ENCODE results near the gene NHEJ1.

Gene NHEJ1

GRCh38 chr2:219082332-219082958 is 78.2 kb downstream of the NHEJ1 start:
- no peak for DNase-seq

DNA sequence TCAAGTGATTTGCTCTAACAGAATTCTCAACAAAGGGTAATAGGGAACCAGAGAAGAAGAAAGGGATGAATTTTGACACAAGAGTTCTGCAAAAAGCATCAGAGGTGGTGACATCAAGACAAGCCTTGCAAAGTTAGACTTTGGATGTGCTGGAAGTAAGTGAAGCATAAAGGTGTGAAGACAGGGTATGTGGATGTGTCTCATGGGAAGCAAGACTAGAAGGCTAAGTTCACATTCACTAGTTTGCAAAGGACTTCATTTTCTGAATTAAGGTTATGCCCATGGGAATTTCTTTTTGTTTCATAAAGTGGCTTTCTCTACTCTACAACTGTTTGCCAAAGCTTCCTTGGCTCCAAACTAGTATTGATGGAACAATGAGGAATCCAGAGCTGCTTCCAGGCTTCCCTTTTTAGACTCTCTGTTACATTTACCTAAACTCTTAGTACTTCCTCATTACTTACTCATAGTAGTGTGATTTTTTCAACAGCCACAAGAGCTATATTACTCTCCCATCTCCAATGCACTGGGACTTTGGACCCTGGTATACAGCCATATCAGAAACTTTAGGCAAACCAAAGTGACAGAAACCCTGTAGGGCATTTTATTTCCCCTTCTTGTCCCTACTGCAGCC is 78.8 kb downstream of the NHEJ1 start:
- no peak for DNase-seq

DNA sequence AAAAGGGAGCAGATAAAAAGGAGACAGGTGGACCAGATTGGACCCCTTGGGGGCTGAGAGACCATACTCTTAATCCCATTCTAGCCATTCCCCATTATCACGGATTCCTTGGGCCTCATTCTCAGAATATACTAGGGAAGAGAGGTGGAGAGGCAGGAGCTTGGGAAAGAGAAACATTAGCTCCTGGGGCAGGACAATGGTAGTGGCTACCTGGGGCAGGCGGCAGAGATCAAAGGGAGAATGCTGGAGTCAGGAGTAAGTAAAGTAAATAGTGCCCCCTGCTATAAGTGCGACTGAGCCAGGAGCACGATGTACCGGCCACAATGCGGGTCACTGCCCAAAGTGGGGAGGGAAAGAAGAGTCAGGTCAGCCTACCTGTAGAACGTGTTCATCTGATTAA is 79.5 kb downstream of the NHEJ1 start:
- no peak for DNase-seq

GRCh38 chr2:219079417-219079816 is 81.2 kb downstream of the NHEJ1 start:
- no peak for DNase-seq

DNA sequence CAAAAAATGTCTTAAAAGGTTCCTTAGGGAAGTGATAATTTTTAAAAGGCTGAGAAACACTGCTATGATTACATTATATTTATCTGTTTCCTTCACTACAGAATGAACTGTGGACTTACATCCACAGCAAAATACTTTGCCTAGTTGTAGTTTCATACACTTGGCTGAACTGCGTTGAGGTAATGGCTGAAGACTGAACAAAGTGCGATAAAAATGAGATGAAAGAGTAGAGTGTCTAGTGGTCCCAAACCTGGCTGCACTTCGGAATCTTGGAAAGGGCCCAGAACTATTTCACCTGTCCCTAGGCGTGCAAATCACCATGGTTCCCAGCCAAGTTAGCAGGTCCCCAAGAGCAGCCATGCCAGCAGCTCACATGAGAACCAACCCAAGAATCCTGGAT is 81.7 kb downstream of the NHEJ1 start:
- no peak for DNase-seq

DNA sequence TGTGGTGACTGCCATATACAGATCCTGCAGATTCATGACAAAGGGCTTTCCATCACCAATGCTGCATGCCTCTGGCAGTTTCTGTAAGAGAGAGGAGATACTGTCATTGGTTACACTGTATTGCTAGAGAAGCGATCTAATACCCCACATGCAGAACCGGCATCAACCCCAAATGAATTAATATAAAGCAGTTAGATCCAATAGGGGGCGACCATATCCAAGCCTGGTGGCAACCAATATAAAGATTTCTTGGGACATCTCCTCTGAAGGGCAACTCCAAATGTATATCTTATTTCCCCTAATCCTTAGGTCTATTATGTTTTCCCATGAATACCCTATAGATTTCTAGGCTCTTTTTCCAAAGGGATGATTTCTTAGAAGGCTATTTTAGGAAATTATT is 82.5 kb downstream of the NHEJ1 start:
- no peak for DNase-seq

GRCh38 chr2:219076253-219076652 is 84.4 kb downstream of the NHEJ1 start:
- no peak for DNase-seq

DNA sequence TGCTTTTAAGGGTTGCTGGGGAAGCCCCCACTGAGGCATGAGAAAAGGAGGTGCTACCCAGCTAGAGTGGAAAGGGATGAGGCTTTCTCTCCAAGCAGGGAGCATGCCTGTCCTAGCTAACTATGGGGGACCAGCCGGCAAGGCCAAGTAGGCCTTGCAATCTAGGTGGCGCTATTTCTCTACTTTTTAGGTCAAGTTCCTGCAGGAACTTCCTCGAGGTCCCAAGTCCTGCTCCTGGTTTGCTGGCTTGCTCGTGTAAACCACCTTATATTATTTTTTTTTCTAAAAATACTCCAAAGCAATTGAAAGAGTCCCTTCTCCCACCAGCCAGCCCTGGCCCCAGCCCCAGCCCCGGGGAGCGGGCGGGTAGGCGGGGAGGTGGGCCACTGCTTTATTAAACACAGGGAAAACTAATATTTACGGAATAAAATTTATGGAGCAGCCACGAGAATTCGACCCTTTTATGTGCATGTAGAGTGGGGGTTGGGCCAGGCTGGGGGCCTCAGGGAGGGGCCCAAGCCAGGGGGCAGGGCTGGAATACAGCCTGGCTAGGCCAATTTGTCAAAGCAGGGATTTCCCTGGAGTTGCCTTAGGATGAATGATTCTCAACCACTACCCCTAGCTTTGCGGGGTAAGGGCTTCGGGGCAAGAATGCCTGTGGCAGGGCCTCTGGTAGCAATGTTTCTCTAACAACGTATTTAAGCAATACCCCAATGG is 87.0 kb downstream of the NHEJ1 start:
- peak; percentile 14 for DNase-seq

DNA sequence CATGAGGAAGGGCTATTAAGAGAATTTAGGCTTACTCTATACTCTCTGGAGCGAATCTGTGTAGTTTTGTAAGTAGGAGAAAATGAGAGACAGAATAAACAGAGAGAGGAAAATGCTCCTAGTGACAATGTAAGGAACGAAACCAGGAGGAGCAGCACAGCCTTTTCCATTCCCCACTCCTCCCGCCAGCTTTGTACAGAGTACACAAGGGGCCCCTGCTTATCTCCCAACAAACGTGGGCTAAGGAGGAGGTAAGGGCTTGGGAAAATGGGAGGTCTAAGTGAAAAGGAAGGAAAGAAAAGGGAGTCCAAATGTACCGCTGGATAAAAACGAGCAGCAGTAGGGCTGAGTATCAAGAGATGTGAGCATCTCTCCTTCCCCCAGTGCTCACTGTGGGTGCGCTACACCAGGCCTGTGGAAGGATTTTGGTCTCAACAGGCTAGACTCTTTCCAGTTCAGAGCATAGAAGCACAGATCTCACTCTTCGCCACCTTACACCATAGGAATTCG is 87.8 kb downstream of the NHEJ1 start:
- DNase-seq, result no peak

DNA sequence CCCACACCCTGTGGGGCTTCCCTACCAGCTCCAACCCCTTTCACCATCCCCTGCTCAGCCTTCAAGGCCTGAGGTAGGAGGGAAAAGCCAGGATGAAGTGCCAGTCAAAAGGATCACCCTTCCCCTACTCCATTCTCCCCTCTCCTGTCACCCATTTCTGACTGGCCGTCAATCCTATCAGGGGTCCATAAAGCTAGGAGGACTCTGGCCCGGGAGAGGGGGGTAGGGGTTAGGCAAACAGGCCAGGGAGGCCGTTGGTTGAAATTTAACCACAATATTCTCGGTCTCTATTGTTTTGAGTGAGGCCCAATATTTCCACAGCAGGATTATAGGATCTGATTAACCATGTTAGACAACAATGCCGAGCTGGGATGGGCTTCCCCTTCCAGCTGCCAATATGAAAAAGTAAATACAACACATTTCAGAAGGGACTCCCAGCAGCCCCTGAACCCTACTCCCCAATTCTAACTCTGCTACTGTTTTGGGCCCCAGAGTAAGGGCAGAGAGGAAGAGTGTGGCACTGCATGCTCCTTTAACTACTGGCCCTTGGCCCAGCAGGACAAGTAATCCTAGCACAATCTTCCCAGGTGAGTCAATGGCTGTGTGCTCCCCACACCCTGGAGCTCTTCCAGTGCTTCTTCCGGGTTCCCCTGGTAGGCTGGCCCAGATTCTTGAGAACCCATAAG is 89.3 kb downstream of the NHEJ1 start:
- no peak for DNase-seq

DNA sequence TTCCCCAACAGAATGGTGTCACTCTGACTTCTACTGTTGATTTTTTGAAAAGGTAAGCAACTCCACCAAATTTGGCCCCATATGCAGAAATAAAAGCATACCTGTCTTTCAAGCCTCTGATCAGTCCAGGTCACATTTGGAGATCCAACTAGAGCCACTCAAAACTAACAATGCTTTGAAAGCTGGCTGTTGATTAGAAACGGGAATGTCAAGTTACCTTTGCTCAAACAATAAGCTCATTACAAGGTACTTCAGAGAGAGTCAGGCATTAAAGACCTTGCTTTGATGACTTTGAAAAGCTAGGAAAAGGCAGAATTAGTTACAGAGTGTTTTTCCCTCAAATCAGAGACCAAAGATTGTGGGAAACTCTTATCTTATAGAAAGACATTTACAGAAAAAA is 95.1 kb downstream of the NHEJ1 start:
- no peak for DNase-seq

DNA sequence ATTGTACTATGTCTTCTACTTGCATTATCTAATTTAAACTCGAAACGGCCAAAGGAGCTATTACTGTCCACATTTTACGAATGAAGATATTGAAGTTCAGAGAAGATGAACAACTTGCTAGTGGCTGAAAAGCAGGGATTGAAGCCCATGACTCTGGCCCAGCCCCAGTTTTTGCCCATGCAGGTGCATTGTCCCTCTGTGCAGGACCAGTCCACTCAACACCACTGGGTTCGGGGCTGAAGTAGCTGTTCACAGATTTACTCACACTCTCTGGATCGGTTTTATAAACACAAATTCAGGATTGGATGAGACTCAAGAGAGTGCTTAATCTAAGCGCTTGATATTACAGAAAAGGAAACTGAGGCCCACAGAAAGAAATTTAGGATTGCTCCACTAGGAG is 98.5 kb downstream of the NHEJ1 start:
- DNase-seq, result no peak

DNA sequence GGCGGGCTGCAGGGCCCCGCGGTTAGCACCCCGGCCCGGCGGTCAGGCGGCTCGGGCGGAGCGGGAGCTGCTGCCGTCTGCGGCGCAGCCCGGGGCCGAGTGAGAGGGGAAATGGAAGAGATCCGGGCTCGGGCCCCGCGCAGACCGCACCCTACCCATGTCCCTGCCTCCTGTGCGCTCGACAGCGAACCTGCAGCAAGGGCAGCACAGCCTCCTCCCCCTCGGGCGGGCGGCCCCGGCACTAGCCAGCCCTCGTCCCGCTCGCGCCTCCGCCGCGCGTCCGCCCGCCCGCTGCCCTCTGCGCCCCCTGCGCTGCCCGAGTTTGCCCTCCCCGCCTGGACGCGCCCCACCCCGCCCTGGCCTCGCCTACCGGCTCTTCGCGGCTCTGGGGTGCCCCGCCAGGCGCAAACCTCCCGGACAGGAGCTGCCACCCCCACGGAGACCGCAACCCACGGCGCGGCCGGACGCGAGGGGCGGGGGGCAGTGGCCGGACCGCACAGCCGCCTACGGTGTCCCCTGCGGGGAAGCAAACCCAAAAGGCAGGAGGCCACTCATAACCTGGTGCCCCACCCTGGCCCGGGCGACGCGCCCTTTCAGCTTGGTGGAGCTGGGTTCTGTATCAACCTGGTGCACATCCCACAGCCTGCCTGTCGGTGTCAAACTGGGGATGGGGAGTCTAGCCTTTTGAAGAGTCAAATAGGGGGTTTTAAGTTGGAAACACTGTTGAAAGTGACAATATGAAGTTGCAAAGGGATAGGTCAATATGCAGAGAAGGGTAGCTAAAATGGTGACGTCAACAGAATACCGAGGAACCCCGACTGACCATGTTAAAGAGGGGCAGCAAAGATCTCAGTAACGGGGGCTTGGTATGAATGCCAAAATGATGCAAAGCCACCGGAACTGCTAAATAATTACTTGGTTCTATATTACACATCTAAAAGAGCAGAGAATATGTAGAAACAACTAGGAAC is 99.5 kb downstream of the NHEJ1 start, which contains the start of gene IHH:
IHH (minus strand) TSS at position 101 of the 971 bp plus-strand sequence. CDS start 454 bp downstream, outside the sequence.
- DNase-seq, result no peak

- no peak for DNase-seq
These were observed 100.6 kb downstream of the NHEJ1 start for GRCh38 chr2:219059725-219060682.

DNA sequence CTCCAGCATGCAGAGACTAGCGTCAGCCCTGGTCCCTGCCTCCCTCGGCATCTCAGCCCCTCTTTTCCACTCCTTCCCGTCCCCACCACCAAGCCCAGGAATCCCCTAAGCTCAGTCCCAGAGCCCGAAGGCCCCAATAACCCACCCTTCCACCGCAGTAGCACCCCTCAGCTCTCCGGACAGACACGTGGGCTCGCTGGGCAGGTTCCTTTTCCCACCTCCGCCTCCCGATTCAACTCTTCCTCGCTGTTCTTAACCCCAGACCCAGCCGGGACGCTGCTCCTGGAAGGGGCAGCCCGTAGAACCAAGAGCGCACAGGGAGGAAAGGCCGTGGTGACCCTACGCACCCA is 101.3 kb downstream of the NHEJ1 start:
- DNase-seq, result no peak

- DNase-seq, result no peak
These were observed 101.9 kb downstream of the NHEJ1 start for GRCh38 chr2:219058541-219059374.

- no peak for DNase-seq
These were observed 102.7 kb downstream of the NHEJ1 start for GRCh38 chr2:219057709-219058540.

DNA sequence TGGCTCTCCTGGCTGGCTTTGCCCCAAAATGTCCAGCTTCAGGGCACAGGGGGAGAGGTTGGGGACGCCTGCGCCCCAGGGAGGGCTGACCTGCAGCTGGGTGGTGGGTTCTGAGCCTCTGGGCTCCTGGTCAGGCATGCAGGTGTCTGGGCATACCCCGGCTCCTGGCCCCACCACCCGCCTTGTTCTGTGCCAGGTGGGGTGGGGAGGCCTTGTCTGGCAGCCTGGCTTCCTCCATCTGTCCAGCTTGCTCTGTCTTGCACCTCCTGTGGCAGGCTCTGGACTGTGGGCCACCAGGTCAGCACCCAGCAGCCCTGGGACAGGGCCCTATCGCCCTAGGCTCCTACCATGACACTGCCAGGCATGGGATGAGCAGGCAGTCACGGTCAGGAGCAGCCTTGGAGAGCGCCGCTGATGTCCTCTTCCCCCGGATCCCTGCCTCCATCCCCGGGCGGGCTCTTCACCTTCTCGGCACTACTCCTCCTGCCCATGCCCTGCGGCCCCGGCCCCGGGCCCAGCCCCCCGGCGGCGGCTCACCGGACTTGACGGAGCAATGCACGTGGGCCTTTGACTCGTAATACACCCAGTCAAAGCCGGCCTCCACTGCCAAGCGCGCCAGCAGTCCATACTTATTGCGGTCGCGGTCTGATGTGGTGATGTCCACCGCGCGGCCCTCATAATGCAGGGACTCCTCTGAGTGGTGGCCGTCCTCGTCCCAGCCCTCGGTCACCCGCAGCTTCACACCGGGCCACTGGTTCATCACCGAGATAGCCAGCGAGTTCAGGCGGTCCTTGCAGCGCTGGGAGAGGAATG is 103.5 kb downstream of the NHEJ1 start:
- no peak for DNase-seq

Data from DMS 273 treated with DMSO at 0.1 percent for 48 hours (cell line).